HG03175 (cell line): ENCODE results near the gene CPNE5.

Experiments used
- ATAC-seq: cut with Tn5 transposase; IDR thresholded peaks from one replicate; pipeline ENCODE4 v1.9.1; 2021; ENCODE audit warnings: mild to moderate bottlenecking, moderate library complexity; ENCODE audit not compliant: unreplicated experiment

The CPNE5 gene

GRCh38 chr6:36794713-36795065, 44.6 kb downstream of the CPNE5 start:
- ATAC-seq, result no peak

- ATAC-seq, result no peak
Observed at GRCh38 chr6:36793913-36794712, 45.1 kb downstream of the CPNE5 start.

GRCh38 chr6:36793296-36793912, 45.8 kb downstream of the CPNE5 start:
- no peak for ATAC-seq

- no peak for ATAC-seq
Observed at GRCh38 chr6:36791521-36792135, 47.6 kb downstream of the CPNE5 start.

GRCh38 chr6:36791085-36791484, 48.2 kb downstream of the CPNE5 start:
- ATAC-seq, result no peak

GRCh38 chr6:36788768-36789167, 50.5 kb downstream of the CPNE5 start:
- no peak for ATAC-seq

GRCh38 chr6:36788186-36788585, 51.1 kb downstream of the CPNE5 start:
- ATAC-seq, result no peak

GRCh38 chr6:36787210-36787609, 52.0 kb downstream of the CPNE5 start:
- no peak for ATAC-seq

GRCh38 chr6:36786055-36786675, 53.1 kb downstream of the CPNE5 start:
- no peak for ATAC-seq

GRCh38 chr6:36784376-36784636, 54.9 kb downstream of the CPNE5 start:
- ATAC-seq, result no peak

- ATAC-seq, result no peak
Observed at GRCh38 chr6:36783603-36784375, 55.5 kb downstream of the CPNE5 start.

GRCh38 chr6:36781669-36782068, 57.6 kb downstream of the CPNE5 start:
- no peak for ATAC-seq

- no peak for ATAC-seq
Observed at GRCh38 chr6:36780442-36781177, 58.6 kb downstream of the CPNE5 start.

- no peak for ATAC-seq
Observed at GRCh38 chr6:36779227-36779626, 60.0 kb downstream of the CPNE5 start.

GRCh38 chr6:36777801-36778200, 61.4 kb downstream of the CPNE5 start:
- ATAC-seq, result no peak

GRCh38 chr6:36776167-36776566, 63.1 kb downstream of the CPNE5 start:
- no peak for ATAC-seq

- ATAC-seq, result no peak
Observed at GRCh38 chr6:36774331-36774730, 64.9 kb downstream of the CPNE5 start.

GRCh38 chr6:36772397-36772796, 66.8 kb downstream of the CPNE5 start:
- ATAC-seq, result no peak

GRCh38 chr6:36771145-36771544, 68.1 kb downstream of the CPNE5 start:
- ATAC-seq, result no peak

GRCh38 chr6:36769676-36770499, 69.4 kb downstream of the CPNE5 start:
- no peak for ATAC-seq
